Left forelimb (tissue), 1 donor: ENCODE measurements around the gene TBL2.
"Not testable (repeated sequence)": the region's sequence is repeated elsewhere in the genome, so short reads cannot be mapped to it uniquely, and the experiment has no call there.

ENCODE experiments used
- DNase-seq: peaks from one replicate; pipeline ENCODE4 v3.0.0-alpha.2; 2018; ENCODE audit warnings: low spot score

Gene TBL2

GRCh38 chr7:73535918-73536317, 42.5 kb downstream of the TBL2 start:
- DNase-seq, result not testable (repeated sequence)

DNA sequence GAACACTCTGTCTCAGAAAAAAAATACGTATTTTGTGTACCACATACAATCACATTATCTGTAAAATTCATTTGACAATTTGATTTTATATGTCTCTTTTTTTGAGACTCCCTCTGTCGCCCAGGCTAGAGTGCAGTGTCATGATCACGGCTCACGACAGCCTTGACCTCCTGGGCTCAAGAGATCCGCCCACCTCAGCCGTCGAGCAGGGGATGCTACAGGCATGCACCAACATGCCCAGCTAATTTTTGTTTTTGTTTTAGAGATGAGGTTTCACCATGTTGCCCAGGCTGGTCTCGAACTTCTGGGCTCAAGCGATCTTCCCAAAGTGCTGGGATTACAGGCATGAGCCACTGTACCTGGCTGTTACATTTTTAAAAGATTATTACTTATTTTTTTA, 44.6 kb downstream of the TBL2 start:
- no peak for DNase-seq

DNA sequence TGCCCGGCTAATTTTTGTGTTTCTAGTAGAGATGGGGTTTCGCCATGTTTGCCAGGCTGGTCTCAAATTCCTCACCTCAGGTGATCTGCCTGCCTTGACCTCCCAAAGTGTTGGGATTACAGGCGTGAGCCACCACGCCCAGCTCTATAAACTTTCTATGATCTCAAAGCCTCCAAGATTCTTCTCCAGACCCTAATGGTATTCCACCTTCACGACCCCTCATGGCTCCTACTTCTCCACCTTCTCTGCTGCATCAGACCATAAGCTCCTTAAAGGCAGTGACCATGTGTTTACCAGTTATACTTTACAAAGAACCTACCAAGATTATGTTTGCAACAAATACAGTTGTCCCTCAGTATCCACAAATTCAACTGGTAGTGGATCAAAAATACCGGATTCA, 46.2 kb downstream of the TBL2 start:
- DNase-seq, result no peak

DNA sequence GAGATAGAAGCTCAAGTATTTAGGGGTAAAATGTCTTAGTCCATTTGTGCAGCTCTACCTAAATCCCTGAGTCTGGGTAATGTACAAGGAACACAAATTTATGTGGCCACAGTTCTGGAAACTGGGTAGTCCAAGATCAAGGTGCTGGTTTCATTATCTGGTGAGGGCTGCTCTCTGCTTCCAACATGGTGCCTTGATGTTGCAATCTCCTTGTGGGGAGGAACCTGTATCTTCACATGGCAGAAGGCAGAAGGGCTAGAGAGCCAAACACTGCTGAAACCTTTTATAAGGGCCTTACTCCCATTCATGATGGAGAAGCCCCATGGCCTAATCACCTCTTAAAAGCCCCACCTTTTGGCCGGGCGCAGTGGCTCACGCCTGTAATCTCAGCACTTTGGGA, 47.6 kb downstream of the TBL2 start:
- DNase-seq, result no peak

GRCh38 chr7:73526896-73527821, 51.2 kb downstream of the TBL2 start:
- no peak for DNase-seq

DNA sequence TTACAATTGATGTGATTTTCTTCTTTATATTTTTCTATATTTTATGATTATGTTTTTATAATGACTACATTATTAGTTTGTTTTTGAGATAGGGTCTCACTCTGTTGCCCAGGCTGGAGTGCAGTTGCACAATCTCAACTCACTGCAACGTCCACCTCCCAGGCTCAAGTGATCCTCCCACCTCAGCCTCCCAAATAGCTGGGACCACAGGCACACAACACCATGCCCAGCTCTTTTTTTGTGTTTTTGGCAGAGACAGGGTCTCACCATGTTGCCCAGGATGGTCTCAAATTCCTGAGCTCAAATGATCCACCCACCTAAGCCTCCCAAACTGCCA, 52.3 kb downstream of the TBL2 start:
- DNase-seq, result not testable (repeated sequence)

DNA sequence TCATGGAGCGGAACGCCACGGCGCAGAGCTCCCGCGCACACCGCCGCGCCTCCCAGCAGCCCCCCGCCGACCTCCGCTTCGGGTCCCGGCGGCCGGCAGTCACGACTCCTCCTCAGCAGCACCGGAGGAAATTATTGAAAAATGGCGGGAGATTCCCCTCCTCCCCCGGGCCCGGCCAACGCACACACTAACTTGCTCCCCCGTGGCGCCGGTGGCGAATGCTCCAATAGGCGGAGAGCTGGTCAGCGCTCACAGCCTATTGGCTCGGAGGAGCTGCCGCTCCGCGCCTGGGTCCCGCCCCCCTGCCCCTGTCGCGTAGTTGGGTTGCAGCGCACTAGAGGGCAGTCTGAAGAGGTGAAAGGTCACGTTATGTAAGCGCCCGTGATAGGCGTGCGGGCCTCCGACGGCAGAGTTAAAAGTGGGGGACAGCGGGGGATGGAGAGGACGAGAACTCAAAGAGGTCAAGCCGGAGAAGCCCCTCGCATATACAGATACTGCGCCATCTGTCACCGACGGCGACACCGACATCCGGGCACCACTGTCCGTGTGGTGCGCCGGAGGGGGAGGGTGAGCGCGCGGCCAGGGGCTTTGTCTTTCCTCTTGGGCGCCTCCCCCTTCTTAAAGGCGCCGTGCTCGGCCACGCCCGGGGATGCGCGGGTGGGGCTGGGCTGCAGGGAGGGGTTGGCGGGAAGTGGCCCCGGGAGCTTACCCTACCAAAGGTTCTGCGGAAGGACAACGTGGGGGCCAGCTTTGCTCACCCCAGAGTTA, 56.1 kb downstream of the TBL2 start, which contains the start of gene BAZ1B:
Gene BAZ1B, minus strand, starts transcription at position 189 of the 768 bp plus-strand sequence. CDS start 360 bp downstream, outside the sequence.
- DNase-seq, result peak; percentile 98

DNA sequence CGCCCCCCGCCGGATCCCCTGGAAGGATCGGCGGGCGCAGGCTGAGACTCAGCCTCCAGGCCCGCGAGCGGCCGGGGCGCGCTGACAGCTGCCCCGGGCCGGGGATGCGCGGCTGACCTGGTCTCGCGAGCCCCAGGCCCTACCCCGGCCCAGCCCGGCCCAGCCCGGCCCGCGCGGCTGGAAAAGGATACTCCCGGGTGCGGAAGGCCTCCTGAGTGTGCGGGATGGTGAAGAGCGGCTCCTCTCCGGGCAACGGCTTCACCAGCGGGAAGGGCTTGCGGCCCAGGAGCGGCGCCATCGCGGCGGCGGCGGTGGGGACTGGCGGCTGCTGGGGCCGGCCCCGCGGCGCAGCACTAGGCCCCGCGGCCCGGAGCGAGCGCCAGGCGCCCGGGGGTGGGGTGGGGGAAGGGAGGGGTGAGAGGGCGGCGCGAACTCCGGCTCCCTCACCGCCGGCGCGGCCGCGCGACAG, 56.7 kb downstream of the TBL2 start:
- no peak for DNase-seq

DNA sequence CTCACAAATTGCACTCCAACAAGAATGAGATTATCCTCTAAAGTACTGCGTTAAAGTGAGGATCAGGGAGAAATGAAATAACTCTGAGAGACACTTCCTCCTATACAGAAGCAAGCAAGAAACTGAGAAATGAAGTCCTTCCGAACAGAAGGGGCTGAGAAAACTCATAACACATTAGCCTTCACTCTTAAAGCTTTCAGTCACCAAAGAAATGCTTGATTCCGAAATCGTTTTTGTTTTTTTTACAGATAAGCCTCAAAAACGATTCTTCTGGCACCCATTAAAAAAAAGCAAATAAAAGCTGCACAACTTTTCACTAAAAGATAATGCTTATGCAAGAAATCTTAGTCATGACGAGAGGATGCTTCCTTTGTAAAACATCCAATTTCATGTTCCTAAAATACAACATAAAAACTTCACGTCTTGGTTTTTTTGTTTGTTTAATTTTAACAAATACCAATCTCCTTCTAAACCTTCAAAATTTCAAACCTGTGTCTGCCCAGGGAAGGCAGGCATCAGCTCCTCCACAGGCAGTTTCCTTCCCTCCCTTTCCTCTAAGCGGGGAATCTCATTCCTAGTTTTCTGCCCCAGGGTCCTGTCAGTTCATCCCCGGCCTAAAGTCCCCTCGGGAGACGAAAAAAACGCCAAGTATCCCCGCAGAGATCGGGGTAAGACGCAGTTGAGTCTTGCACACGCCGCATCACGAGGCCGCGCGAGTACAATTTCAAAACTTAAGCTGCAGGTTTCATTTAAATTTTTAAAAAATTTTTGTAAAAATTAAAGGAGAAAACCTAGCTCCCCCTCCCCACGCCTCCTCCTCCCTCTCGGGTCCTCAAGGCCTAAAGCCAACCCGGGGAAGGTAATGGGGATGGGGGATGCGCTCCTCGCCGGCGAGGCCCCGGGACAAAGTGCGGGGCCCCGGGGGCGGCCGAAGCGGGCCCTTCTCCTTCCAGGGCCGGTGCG, 57.4 kb downstream of the TBL2 start:
- DNase-seq, result no peak

GRCh38 chr7:73519867-73520672, 58.3 kb downstream of the TBL2 start:
- no peak for DNase-seq

DNA sequence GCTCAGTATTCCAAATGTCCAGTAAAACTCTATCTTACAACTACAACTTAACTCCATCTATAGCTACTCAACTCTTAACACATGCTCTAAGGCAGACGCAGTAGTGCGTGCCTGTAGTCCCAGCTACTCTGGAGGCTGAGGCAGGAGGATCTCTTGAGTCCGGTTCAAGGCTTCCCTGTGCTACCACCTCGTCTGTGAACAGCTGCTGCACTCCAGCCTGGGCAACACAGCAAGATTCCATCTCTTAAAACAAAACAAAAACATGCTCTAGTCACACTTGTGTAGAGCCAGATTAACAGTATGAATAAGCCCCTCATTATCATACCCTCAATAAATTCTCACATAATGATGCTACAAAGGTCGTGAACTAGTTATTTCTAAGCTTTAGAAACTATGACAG, 59.9 kb downstream of the TBL2 start:
- no peak for DNase-seq
